Stimulated activated CD4-positive, alpha-beta T cell treated with anti-CD3 and anti-CD28 coated beads, Interleukin-2, amount 100 ng/mL, for 4 hours (primary cell): Measurements from ENCODE around the gene CELA3B.
"Not testable (repeated sequence)": the region's sequence is repeated elsewhere in the genome, so short reads cannot be mapped to it uniquely, and the experiment has no call there.

Experiments
- DNase-seq: peaks from one replicate; pipeline ENCODE4 v3.0.0-alpha.2; 2020; ENCODE audit warnings: low read depth

Gene CELA3B

DNA sequence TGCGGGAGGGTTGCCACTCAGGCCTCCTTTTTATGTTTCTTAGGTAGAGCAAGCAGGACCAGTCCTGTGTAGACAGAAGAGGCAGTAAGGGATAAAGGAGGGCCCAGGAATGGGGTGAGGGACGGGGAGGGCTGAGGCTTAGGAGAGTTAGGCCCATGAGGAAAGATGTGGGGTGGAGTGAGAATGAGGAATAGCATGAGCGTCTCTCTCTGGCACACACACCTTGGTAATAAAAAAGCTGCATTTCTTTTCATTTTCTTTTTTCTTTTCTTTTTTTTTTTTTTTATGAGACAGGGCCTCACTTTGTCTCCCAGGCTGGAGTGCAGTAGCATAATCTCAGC, 32.1 kb upstream of the CELA3B start:
- DNase-seq, result no peak

DNA sequence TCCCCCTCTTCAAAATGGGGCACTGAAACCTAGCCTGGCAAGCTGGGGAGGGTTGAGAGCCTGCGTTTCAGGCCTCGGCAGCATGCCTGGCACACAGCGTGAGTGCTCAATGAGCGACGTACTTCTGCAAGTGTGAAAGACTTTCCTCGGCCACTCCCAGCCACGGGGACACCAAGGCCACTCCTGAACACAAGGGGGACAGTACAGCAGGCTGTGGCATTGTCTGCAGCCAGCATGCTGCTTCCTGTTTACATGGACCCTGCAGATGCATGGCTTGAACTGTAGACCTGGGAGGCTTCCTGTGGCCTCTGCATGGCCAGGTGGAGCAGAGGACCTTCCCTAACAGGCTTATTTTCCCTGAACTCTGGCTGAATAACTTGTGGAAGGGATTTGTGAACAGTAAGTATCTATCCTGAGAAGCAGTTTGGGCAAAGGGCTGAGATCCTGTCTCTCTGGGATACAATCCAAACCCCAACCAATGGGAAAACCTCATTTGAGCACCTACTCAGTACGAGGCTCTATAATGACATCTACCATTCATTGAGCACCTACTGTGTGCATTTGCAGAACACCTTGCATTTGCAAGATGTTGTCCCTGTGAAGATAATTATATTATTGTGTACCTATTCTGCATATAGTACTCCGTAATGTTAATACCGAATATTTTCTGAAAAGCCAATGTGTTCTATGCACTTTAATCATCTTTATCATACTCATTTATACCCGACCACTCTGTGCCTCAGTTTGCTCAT, 29.8 kb upstream of the CELA3B start:
- DNase-seq, result no peak

DNA sequence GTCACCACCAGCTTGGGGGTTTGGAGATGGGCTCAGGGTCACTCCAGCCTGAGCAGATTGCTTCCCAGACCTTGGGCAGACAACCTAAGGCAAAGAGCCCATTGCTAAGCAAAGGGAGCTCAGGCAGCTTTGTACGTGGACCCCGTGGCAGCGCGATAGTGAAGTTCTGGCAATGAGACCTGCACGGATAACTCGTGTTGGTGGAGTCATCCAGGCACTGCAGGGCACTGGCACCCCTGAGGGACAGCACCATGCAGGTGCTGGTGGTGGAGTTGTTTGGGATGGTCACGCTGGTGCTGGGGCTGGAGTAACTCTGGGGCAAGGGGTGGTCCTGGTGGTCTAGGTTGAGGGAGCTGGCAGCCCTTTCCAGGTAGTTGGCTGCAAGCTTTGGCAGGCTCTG, 26.1 kb upstream of the CELA3B start:
- DNase-seq, result no peak

DNA sequence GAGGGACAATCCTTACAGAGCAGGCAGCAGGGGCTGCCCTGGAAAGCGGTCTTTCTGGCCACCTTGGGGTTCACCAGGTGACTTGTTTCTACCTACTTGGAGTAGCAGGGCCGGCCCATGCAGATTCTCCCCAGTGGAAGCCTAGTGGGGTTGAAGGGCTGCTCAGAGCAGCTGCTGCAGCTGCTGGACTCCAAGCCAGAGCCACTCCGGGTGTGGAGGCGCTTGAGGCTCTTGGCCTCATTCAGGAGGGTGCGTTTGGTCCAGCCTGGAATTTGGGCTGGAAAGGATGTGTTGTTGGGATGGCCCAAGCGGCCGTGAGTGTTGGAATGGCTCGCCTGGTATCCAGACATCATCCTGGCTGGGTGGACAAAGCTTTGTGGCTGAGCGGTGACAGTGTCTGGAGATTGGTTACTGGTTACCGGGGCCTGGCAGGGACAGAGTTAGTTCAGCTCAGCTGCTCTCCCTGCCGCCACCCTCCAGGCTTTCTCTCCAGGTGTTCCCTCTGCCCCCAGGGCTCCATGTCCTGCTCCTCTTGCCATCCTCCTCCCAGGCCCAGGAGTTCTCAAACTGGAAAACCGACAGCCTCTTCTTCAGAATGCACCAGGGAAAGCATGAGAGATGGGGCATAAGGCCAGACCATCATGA, 25.5 kb upstream of the CELA3B start:
- DNase-seq, result no peak

DNA sequence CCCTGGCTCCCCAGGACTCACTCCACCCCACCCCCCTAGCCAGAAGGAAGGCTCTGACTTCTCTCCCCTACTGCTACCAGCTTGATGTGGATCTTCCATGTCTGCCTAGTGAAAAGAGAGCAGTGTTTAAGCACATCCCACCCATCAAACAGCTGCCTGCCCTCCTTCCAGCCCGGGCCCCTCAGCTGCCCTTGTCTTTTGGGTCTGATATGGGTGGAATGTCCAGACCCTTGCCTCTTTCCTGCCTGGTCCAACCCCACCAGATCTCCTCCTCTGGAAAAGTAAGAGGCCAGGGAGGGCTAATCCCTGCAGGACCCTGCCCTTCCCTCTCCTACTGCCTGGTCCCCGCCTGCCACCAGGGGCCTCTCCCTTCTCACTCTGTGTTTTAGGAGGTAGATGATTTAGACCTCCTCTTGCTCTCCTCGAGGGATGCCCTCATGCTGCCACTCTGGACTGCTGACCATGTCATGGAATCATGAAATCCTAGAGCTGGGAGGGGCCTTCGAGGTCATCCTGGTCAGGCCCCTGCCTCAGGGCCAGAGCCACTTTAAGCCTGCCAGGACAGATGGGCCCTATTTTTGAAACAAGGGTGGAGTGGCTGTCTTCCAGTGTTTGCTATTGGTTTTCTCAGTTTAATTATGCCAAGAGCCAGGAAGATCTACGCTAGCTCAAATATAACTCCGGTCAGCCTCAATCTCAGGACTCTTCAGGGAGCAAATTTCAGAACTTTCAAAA, 23.9 kb upstream of the CELA3B start:
- no peak for DNase-seq

DNA sequence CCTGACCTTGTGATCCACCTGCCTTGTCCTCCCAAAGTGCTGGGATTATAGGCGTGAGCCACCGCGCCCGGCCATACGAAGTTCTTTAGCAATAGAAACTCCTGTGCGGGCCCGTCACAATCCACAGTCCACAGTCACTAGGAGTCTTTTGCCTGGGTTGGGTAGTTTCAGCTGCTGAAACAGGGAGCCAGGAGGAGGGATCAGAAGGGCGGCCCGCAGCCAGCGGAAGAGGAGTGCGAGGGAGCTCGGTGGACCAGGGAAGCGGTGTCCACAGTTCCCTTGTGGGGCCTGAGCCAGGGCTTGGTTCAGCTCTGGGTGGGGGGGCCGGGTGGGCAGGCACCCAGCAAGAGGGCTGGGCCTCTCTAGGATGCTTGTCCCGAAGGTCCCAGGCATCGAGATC, 21.8 kb upstream of the CELA3B start:
- no peak for DNase-seq

DNA sequence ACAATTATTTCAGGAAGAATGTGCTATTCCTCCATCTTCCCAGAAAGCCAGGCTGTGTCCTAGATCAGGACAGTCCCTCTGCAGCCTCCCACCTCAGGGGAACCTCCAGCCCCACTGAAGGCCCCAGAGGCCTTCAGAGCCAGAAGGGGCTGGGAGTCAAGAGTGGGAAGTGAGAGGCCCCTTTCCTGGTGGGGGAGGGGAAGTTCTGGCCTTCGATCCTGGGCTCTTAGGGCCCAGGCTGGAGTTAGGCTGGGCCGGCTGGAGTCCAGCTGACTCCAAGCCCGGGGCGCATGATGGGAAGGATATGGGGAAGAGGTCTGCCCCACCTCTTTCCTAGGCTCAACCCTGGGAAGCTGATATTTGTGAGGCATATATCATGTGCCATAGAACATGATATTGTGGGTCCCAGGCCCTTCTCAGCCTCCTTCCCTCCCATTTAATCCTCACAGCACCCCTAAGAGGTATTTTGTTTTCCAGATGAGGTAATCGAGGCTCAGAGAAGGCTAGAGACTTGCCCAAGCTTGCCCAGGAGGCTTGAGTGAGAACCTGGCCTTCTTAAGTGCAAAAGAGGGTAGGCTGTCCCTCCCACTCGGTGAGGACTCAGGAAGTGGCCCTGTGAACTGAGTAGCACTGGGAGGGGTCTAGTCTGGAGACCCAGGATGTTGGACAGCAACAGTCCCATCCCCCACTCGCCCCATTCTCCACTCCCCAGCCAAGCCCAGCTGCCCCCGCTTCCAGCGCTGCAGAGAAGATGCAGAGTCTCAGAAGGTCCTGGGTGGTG, 21.1 kb upstream of the CELA3B start:
- DNase-seq, result no peak

DNA sequence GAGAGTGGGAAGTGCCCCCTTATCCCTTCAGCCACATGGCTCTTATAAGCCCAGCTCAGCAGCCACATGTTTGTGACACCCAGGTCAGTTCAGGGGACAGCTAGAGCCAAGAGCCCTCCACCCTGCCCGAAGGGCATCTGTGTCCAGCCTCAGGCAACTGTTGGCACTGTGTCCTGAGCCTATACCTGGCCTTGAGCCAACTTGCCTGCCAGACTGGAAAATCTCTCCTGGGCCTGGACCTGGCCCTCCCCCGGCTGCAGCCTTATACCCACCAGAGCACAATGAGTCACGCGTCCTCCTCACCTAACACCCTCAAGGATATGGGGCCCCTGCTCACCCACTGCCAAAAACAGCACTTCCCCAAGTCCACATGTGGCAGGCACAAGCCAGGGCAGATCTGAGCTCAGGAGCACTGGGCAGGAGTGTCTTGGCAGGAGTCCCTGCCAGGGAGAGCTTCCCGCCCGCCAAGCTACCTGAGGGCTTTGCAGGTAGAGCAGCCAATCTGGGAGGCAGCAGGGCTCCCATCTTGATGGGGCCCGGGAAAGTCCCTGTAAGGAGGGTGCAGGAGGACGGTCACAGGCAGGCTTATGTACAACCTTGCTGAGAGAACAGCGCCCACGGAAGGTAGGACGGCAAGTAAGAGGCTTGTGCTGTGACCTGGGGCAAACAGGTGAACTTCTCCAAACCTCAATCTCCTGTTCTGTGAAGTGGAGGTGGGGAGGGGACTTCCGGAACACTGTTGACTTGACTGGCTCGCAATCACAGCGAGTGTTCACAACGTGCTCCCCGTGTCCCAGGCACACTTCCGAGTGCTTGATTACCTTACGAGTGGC, 19.9 kb upstream of the CELA3B start:
- DNase-seq, result peak; percentile 41

DNA sequence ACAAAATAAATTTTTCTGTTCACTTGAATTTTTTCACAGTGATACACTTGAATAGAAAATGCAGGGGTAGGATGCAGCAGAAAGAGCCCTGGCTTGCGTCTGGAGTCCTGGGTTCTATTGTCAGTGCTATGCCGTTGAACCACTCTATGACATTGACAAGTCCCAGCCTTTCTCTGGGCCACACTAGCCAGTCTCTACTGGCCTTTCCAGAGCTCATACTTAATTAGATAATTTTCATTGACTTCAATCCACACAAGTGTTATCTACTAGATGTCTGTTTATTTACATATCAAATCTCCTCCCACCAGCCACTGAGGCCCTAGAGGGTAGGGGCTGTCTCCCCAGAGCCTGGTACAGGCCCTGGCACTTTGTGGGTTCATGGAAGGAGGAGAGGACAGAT, 15.5 kb upstream of the CELA3B start:
- no peak for DNase-seq

DNA sequence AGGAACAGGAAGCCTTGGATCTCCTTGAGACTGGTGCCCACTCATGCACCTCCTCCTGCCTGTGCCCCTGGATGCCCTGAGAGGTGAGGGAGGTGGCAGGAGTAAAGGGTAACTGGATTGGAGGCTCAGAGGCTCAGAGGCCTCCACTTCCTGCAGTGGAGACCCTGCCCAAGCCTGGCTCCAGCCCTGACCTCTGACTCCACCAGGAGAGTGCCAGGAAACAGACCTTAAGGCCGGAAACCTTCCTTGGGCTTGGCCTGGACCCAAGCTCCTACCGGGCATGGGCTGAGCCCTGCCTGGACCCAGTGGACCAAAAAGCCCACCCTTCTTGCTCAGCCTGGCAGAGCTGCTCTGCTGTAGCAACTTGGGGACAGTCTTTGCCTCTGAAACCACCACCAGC, 15.0 kb upstream of the CELA3B start:
- no peak for DNase-seq

DNA sequence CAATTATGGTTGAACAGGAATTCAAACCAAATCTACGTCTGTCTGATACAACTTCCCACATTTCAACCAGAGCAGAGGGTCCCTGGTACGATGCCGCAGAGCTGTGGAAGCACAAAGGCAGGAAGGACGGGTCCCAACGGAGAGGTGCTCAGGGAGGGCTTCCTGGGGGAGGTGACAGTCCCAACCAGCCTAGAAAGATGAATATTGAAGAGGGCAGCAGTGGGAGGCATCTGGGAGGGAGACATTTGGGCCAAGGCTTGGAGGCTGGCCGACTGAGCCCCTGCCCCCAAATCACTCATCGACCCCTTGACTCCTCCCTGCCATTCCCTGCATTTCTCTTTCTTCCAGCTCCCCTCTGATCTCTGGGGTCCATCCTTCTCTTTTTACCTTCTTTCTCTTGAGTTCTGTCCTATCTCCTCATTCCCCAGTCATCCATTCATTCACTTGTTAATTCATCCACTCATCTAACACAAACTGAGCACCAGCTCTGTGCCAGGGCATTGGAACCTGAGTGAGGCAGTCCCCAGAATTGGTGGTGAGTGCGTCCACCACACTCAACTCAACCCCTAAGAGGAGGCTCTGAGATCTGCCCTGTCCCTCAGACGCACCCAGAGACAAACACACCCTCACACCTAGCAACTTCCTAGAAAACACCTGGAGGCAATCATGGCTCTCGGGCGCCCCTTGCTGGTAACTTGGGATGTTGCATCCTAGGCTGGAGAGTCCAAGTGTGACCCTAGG, 13.2 kb upstream of the CELA3B start:
- peak; percentile 72 for DNase-seq

DNA sequence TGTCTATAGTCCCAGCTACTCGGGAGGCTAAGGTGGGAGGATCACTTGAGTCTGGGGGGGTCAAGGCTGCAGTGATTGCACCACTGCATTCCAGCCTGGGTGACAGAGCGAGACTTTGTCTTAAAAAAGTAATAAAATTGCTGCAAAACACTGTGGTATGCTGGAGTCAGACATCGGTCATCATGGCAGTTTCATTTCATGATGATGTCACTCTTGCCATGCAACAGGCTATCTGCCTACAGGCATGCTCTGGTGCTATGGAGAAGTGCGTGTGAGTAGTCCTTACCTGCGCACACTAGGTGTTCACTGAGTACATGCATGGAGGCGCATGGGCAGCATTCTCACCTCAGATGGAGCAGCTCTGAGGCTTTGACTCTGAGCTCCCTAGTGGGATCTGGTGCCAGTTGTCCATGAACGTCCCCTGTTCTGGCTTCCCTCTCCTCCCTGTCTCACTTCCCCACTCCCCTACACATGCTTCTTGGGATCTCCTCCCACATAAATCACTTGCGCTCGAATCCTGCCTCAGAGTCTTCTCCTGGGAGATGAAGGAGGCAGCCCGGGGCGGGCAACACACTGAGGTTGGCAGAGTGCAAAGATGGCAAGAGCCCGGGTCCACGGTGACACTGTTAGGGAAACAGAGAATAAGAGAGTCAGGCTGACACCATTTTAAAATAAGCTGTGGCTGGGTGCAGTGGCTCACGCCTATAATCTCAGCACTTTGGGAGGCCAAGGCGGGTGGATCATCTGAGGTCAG, 10.4 kb upstream of the CELA3B start:
- no peak for DNase-seq

DNA sequence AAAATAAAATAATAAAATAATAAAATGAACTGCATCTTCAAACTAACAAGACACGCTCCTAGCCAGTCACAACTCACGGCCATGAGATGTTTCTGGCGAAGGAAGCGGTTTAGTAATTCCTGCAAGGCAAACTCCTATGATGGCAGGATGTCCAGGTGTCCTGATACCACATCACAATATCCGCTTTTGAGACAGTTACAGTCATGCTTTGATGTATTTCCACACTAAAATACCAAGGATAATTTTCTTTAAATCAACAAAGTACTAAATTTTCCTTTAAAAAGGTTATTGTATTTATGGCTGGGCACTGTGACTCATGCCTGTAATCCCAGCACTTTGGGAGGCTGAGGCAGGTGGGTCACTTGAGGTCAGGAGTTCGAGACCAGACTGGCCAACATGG, 9.6 kb upstream of the CELA3B start:
- not testable (repeated sequence) for DNase-seq

DNA sequence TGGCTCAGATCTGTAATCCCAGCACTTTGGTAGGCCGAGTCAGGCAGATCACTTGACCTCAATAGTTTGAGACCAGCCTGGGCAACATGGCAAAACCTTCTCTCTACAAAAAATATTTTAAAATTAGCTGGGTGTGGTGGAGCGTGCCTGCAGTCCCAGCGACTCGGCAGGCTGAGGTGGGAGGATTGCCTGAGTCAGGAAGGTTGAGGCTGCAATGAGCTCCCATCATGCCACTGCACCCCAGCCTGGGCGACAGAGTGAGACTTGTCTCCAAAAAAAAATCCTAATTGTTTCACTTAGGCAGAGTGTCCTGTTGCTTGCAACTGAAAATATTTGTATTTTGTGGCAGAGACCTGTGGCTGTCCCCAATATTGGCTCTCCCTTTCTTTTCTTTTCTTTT, 7.8 kb upstream of the CELA3B start:
- DNase-seq, result not testable (repeated sequence)

DNA sequence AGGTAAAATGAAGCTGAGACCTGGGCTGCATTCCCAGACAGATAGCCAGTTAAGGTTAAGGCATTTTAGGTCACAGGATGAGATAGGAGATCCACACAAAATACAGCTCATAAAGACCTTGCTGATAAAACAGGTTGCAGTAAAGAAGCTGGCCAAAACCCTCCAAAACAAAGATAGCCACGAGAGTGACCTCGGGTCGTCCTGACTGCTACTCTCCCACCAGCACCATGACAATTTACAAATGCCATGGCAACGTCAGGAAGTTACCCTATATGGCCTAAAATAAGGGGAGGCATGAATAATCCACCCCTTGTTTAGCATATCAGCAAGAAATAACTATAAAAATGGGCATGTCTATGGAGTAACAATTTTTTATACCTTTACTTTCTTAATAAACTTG, 6.3 kb upstream of the CELA3B start:
- not testable (repeated sequence) for DNase-seq

DNA sequence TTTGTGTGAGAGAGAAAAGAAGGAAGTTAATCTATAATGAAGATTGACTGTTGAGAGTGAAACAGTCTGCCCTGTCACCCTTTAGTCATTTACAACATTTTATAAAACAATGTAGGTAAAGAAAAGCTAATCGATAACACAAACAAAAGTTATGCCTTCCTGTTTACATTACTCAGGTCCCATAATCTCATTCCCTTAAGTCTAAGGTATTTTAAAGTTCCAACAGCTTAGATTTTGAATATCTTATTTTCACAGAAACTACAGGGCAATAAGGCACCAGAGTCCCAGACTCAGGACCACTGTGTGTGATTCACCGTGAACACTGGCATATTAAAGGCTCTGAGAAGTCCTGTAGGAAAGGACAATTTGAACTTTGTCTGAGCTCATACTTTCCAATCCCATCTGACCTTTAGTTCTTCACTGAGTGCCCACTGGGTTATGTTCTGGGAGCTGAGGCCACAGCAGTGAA, 3.8 kb upstream of the CELA3B start:
- DNase-seq, result not testable (repeated sequence)

DNA sequence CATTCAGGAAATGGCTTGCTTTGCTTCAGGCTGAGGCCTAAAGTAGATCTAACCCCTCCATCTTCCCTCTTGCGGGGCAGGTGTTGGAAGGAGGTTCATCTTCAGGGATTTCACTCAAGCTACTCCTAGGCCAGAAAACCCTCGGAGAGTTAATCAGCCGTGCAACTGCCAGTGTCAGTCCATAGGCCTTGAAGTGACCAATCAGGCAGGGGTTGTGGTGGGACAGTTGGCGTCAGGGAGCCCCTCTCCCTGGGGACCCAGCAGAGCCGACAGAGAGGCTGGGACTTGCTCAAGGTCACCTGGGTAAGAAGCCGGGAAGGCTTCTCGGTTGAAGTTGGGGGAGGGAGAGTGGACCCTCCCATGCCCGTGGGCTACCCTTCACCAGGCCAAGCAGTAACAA, 2.9 kb upstream of the CELA3B start:
- DNase-seq, result not testable (repeated sequence)

DNA sequence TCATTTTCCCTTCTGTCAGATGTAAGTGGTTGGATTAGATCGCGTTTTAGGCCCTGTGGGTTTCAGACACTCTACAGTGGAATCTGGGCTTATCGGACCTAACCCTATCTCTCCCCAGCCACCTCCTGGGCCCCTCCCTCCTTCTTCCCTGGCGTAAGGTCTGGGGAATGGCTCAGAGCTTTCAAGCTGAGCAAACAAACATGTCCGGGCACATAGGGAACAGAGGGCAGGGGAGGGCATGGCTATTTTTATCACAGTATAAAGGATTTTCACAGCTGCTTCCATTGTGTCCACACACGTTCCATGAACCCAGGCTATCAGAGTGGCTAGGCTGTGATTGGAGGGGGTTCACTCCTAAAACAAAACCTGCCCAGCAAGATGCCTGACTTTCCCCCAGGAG, 2.1 kb upstream of the CELA3B start:
- not testable (repeated sequence) for DNase-seq

DNA sequence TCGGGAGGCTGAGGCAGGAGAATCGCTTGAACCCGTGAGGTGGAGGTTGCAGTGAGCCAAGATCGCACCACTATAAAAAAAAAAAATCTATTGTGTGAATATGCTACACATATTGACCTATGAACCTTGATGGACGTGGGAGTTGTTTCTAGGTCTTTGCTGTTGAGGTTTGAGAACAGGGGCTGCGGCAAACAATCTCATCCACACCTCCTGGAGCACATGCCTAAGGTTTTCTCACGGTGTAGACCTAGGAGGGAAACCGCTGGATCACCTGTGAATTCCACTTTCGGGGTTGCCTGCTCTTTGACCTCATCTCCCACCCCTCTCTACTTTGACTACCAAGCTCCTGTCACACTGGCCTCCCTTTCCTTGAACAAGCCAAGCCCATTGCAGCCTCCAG, 1.5 kb upstream of the CELA3B start:
- DNase-seq, result not testable (repeated sequence)

DNA sequence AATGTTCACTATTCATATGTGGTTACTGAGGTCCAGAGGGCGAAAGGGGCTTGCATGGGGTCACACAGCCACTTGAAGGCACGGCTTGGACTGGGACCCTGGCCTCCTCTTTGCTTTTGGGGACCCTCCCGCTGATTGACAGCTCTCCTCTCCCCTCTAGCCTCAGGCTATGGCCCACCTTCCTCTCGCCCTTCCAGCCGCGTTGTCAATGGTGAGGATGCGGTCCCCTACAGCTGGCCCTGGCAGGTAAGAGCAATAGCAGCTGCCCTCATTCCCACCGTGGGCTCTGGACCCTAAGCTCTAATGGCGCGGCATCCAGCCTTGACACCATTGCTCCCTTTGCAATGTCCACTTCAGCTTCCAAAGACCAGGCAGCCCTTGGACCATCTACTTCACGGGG, 1.4 kb downstream of the CELA3B start:
- DNase-seq, result not testable (repeated sequence)
